GM19455 (cell line): ENCODE measurements around the gene RCN2.
"Not testable (repeated sequence)": the region's sequence is repeated elsewhere in the genome, so short reads cannot be mapped to it uniquely, and the experiment has no call there.

ENCODE experiments used
- ATAC-seq: cut with Tn5 transposase; IDR thresholded peaks from one replicate; pipeline ENCODE4 v1.9.1; 2021; ENCODE audit not compliant: unreplicated experiment

Gene RCN2

DNA sequence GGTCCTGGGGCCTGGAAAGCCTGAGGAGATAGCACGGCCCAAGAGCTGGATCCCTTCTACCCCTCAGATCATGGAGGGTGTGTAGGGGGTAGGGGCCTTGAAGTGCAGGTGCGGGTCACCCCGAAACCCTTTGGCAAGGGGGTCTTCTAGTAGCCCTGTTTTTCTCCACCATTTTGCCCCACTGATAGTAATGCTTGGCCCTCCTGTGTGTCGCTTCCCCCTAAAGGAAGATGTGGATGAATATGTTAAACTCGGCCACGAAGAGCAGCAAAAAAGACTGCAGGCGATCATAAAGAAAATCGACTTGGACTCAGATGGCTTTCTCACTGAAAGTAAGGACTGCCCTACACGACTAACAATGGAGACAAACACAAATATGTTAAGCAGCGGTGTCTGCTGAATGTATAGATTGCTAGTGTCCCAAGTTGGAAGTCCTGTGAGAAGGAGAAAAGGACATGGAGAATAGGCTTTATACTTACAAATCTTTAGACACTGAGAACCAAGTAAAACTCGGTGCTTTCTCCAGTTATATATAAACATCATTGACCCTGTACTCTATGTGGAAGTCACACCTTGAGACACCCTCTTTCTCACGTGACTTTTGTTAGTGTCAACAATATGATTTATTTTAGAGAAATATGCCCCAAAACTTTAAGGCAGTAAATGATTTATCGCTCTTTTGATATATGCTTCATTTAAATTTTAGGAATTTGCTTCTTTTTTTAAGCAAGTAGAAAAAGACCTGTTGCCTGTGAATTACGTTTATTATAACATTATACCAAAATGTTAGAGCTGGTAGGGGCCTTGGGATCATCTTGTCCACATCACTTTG lies 802 bp downstream of the RCN2 start:
- no peak for ATAC-seq

GRCh38 chr15:76935620-76936019 lies 4.1 kb downstream of the RCN2 start:
- no peak for ATAC-seq

GRCh38 chr15:76936671-76937070 lies 5.1 kb downstream of the RCN2 start:
- no peak for ATAC-seq

DNA sequence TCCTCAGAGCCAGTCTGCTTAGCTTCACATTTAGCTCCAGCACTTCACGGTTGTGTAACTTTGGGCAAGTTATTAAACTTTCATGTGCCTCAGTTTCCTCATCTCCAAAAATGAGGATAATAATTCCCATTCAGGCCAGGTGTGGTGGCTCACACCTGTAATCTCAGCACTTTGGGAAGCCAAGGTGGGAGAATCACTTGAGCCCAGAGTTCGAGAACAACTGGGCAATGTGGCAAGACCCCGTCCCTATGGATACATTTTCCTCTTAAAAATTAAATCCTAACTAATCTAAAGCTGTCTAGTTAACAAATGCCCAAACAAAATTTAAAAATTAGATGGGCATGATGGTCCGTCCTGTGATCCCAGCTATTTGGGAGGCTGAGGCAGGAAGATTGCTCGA lies 7.2 kb downstream of the RCN2 start:
- ATAC-seq, result no peak

DNA sequence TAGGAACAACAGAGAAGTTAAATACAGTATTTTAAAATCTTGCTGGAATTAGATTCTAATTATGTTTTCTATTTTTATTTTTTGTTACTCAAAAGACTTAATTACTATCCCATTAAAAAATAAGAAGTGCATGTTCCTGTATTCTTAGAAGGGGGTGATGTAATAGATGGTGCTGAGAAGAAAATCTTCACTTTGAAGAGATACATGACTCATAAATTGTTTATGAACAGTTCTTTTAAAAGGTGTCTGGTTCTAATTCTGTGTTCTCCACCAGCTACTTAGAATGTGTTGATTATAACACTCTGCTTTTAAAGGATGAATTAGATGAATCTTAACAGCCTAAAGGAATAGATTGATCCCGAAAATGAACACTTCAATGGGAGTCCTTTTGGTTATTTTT lies 8.2 kb downstream of the RCN2 start:
- no peak for ATAC-seq

DNA sequence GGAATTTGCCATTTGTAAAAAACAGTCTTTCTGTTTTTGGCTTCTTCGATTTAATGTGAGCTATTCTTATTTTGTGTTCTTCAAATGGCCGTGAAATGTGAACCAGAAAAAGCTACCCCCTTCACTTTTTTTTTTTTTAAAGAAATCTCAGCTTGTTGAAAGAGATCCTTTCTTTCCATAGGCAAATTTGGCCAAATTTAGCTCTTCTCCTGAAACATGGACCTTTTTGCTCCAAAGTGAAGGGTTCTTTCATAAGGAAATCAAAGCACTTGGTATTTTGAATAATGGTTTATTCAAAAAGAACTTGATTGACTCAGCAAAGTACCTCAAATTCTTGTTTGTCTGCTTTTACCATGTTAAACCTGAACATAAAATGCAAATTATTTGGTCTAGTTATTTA lies 10.1 kb downstream of the RCN2 start:
- no peak for ATAC-seq

GRCh38 chr15:76942331-76942730 lies 10.8 kb downstream of the RCN2 start:
- ATAC-seq, result no peak

DNA sequence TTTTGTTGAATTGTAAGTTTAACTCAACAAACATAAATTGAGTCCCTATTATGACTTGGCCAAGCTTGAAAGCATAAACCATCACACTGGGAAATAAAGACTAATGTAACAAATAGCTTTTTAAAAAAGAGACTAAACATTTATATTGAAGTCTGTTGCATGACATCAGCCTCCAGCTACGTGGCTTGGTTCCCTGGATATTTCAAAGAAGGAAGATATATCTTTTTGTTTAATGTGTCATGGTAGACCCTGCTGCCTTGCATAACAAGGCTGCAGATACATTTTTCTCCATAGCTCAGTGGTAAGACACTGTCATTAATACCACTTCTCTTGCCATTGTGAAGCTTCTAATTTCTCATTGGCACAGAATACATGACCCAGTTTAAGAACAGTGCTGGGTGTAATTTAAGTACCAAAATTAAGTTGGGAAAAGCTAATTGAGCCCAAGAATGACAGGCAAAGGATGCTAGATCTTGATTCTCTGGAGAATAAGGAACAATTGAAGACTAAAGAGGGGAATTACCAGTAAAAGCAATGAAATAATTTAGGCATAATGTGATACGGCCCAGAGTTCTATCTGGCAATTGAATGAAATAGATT lies 14.0 kb downstream of the RCN2 start:
- no peak for ATAC-seq

DNA sequence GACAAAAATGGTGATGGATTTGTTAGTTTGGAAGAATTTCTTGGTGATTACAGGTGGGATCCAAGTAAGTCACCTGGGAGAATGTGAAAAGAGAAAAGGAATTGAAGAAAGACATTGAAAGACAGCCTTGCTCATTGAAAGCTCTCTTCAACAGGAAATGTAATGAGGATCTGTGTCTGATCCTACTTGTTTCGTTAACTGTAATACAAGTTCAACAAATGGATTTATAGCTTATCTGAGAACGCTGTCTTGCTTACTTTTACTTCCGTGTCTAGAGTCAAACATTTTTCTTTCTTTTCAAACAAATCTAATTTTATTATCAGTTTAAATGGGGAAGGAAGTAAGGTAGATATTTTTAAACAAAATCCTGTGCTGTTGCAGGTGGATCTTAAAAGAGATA lies 15.9 kb downstream of the RCN2 start:
- no peak for ATAC-seq

GRCh38 chr15:76951220-76951619 lies 19.7 kb downstream of the RCN2 start:
- no peak for ATAC-seq

GRCh38 chr15:76953913-76954312 lies 22.4 kb downstream of the RCN2 start:
- ATAC-seq, result no peak

- no peak for ATAC-seq
Observed at GRCh38 chr15:76954744-76955143, 23.2 kb downstream of the RCN2 start.

- no peak for ATAC-seq
Observed at GRCh38 chr15:76961268-76962011, 29.9 kb downstream of the RCN2 start.

GRCh38 chr15:76962337-76963013 lies 30.9 kb downstream of the RCN2 start:
- ATAC-seq, result no peak

GRCh38 chr15:76963596-76963995 lies 32.0 kb downstream of the RCN2 start:
- ATAC-seq, result no peak

DNA sequence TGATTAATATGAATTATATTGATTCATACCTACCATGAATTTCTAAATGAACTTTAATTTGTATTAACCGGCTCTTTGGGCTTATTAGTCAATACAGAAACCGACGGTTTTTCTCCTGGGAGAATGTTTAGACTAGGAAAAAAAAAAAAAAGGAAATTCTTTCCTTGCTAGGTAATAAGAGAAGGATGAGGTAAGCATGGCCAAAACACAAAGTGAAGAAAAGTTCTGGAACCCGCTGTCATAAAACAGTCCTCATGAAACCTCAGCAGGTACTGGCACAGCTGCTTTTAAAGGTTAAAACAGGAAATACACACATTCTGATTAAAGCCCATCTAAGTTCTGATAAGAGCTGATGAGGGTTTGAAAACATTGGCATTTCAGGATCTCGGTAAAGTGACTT lies 32.6 kb downstream of the RCN2 start:
- no peak for ATAC-seq

DNA sequence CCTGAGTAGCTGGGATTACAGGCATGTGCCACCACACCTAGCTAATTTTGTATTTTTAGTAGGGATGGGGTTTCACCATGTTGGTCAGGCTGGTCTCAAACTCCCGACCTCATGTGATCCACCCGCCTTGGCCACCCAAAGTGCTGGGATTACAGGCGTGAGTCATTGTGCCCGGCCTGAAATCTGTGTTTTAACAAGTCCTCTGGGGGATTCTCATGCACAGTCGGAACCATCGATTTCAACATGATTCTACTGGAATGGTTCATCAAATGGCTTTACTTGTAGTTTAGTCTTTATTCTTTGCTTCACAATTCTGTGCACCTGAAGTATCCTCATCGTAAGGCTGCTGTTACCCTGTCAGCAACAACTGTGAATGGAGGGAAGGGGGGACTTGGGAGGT lies 34.5 kb downstream of the RCN2 start:
- not testable (repeated sequence) for ATAC-seq

- ATAC-seq, result no peak
Observed at GRCh38 chr15:76967067-76967466, 35.5 kb downstream of the RCN2 start.

- no peak for ATAC-seq
Observed at GRCh38 chr15:76968306-76968705, 36.8 kb downstream of the RCN2 start.

DNA sequence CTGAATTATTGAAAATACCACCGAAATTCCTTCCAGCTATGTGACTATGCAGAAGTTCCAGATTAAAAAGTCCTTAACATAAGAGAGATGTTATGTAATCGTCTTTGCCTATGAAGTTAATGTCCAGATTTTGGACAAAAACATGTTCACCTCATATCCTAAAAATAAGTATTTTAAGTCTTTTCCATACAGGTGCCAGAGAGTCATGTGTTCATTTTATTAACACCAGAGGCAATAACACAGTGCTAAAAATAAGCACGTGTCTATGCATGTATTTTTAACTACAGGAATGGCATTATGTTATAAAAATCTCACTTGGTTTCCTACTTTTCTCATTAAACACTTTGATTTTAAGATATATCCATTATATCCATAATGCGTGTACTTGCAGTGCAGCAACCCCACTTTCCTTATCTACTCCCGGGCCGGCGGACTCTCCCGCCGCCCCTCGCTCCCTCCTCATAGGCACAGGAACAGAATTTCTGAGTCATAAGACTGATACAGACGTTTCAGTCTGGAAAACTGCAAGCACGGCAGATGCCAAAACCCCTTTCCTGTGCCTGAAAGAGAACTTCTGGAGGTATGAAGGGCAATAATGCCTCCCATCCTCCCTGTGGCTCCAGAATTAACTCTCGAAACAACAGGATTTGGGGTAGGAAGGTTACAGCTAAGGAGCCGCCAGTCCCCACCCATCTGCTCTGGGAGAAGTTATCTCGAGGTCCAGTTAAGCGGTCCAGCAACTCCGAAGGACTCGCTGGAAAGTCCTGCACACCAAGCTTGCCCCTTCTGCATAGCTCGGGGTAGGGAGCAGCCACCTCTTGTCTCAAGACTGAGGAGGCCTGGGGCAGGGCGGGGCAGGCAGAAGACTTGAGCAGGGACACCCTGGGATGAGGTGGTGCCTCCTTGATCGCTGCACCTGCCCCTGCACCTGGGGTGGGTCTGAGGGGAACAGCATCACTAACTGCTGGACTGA lies 41.1 kb downstream of the RCN2 start:
- ATAC-seq, result no peak
